Measurements from ENCODE around the gene GRN. TPM values are rescaled to one million over a fixed set of nuclear protein-coding genes. Genes with fewer than 3 reads are reported as not detected.
"Not testable (repeated sequence)": the region's sequence is repeated elsewhere in the genome, so short reads cannot be mapped to it uniquely, and the experiment has no call there.

Gene GRN
- total RNA-seq, 1 donor from 2014 or later = 521 TPM

GRCh38 chr17:44338702-44339101 is 6.4 kb upstream of the GRN start:
- no peak for TF ChIP-seq CTCF (IDR thresholded peaks at IDR 0.05; ENCODE audit: insufficient read depth, low read length, poor library complexity, severe bottlenecking)
- Histone ChIP-seq H3K36me3 (ENCODE audit: control insufficient read depth, insufficient read depth, low read length) (no peaks in the 10 kb centered on the region), H3K27me3 (ENCODE audit: control insufficient read depth, insufficient read depth, low read length) (no peaks in the 10 kb centered on the region), H3K4me3 (ENCODE audit: low read depth, low read length) (no peak overlapping the region)
- no peak for DNase-seq (ENCODE audit: low read depth)

- H3K36me3 ChIP-seq (ENCODE audit: control insufficient read depth, insufficient read depth, low read length); H3K27me3 ChIP-seq (ENCODE audit: control insufficient read depth, insufficient read depth, low read length); H3K4me3 ChIP-seq (ENCODE audit: low read depth, low read length); DNase-seq (ENCODE audit: low read depth): not testable (repeated sequence)
These were observed 4.5 kb upstream of the GRN start for GRCh38 chr17:44340553-44340952.

GRCh38 chr17:44343510-44344209 is 1.4 kb upstream of the GRN start:
- no peak for DNase-seq (ENCODE audit: low read depth)
- H3K27me3 ChIP-seq (ENCODE audit: control insufficient read depth, insufficient read depth, low read length) = no peaks in the 10 kb centered on the region
- H3K4me3 ChIP-seq (ENCODE audit: low read depth, low read length) = no peak overlapping the region
- no peak for TF ChIP-seq CTCF (IDR thresholded peaks at IDR 0.05; ENCODE audit: insufficient read depth, low read length, poor library complexity, severe bottlenecking)
- no peaks in the 10 kb centered on the region for H3K36me3 ChIP-seq (ENCODE audit: control insufficient read depth, insufficient read depth, low read length)

- peak; percentile 61 for DNase-seq (ENCODE audit: low read depth)
- no peaks in the 10 kb centered on the region for H3K36me3 ChIP-seq (ENCODE audit: control insufficient read depth, insufficient read depth, low read length)
- peak; percentile 71 for TF ChIP-seq CTCF (IDR thresholded peaks at IDR 0.05; ENCODE audit: insufficient read depth, low read length, poor library complexity, severe bottlenecking)
- H3K4me3 ChIP-seq (ENCODE audit: low read depth, low read length) = peak overlapping the region; percentile 89
- no peaks in the 10 kb centered on the region for H3K27me3 ChIP-seq (ENCODE audit: control insufficient read depth, insufficient read depth, low read length)
These were observed 438 bp downstream of the GRN start for GRCh38 chr17:44345454-44346026.

GRCh38 chr17:44346064-44346844 is 1.2 kb downstream of the GRN start:
- DNase-seq (ENCODE audit: low read depth) = no peak
- Histone ChIP-seq H3K27me3 (ENCODE audit: control insufficient read depth, insufficient read depth, low read length) (no peaks in the 10 kb centered on the region), H3K4me3 (ENCODE audit: low read depth, low read length) (peak overlapping the region; percentile 89), H3K36me3 (ENCODE audit: control insufficient read depth, insufficient read depth, low read length) (peaks cover 1% of the 10 kb centered on the region)
- TF ChIP-seq CTCF (IDR thresholded peaks at IDR 0.05; ENCODE audit: insufficient read depth, low read length, poor library complexity, severe bottlenecking) = no peak

GRCh38 chr17:44347206-44348055 is 2.3 kb downstream of the GRN start:
- not testable (repeated sequence) for H3K4me3 ChIP-seq (ENCODE audit: low read depth, low read length); H3K36me3 ChIP-seq (ENCODE audit: control insufficient read depth, insufficient read depth, low read length); H3K27me3 ChIP-seq (ENCODE audit: control insufficient read depth, insufficient read depth, low read length); DNase-seq (ENCODE audit: low read depth)
